ENCODE measurements around the gene SOS2. TPM values are rescaled to one million over a fixed set of nuclear protein-coding genes. Genes with fewer than 3 reads are reported as not detected.

Gene SOS2
- total and polyA plus RNA-seq, 10 of the 15 experiments (the other 5 are each of a cell fraction or from before 2014, with no cell fraction given): 2.1 to 16.8 (median 8.4) TPM

DNA sequence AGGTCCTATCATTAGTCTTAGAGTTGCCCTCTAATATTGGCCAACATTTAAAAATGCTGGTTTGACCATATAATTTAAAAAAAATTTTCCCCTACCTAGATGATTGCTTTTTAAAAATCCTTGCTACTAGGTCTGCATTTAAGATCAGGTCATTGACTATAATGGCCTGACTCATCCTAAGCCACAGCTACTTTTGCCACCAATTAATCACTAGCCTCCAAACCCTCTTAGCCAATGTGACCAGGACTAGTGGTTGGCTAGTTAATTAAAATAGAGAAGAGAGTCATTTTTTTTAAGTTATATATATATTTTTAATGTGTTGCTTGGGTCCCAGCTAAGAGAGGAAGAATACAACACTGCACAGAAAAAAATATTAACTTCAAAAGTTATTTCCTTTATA lies 57.5 kb downstream of the SOS2 start:
- H3K27ac ChIP-seq (ENCODE audit: control insufficient read depth, insufficient read depth): no peak overlapping the region
- no peaks in the 10 kb centered on the region for H3K4me1 ChIP-seq (ENCODE audit: control insufficient read depth, insufficient read depth, low read length)
- TF ChIP-seq, protein P1, sequence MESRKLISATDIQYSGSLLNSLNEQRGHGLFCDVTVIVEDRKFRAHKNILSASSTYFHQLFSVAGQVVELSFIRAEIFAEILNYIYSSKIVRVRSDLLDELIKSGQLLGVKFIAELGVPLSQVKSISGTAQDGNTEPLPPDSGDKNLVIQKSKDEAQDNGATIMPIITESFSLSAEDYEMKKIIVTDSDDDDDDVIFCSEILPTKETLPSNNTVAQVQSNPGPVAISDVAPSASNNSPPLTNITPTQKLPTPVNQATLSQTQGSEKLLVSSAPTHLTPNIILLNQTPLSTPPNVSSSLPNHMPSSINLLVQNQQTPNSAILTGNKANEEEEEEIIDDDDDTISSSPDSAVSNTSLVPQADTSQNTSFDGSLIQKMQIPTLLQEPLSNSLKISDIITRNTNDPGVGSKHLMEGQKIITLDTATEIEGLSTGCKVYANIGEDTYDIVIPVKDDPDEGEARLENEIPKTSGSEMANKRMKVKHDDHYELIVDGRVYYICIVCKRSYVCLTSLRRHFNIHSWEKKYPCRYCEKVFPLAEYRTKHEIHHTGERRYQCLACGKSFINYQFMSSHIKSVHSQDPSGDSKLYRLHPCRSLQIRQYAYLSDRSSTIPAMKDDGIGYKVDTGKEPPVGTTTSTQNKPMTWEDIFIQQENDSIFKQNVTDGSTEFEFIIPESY (IDR thresholded peaks at IDR 0.05): no peak
- no peak for TF ChIP-seq GABPA (IDR thresholded peaks at IDR 0.05; ENCODE audit: low read depth)
- no peak for TF ChIP-seq RAD51 (IDR thresholded peaks at IDR 0.05)
- TF ChIP-seq TCF3 (IDR thresholded peaks at IDR 0.05; ENCODE audit: borderline replicate concordance, insufficient read depth, low read depth, low read length): no peak
- TF ChIP-seq KDM1A (IDR thresholded peaks at IDR 0.05; ENCODE audit: borderline replicate concordance): no peak
- TF ChIP-seq NFXL1 (IDR thresholded peaks at IDR 0.05; ENCODE audit: borderline replicate concordance): no peak
- no peak for TF ChIP-seq CBFB (IDR thresholded peaks at IDR 0.05; ENCODE audit: low read depth)
- TF ChIP-seq MYB (IDR thresholded peaks at IDR 0.05; ENCODE audit: borderline replicate concordance, low read depth, low read length): no peak
- no peak for TF ChIP-seq BRCA1 (IDR thresholded peaks at IDR 0.05; ENCODE audit: low read depth, low read length)
- TF ChIP-seq, protein P2, sequence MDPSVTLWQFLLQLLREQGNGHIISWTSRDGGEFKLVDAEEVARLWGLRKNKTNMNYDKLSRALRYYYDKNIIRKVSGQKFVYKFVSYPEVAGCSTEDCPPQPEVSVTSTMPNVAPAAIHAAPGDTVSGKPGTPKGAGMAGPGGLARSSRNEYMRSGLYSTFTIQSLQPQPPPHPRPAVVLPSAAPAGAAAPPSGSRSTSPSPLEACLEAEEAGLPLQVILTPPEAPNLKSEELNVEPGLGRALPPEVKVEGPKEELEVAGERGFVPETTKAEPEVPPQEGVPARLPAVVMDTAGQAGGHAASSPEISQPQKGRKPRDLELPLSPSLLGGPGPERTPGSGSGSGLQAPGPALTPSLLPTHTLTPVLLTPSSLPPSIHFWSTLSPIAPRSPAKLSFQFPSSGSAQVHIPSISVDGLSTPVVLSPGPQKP (IDR thresholded peaks at IDR 0.05; ENCODE audit: low read depth, low read length): no peak
- TF ChIP-seq HDAC2 (IDR thresholded peaks at IDR 0.05): no peak
- no peak for TF ChIP-seq NFYB (IDR thresholded peaks at IDR 0.05; ENCODE audit: insufficient read depth, low read depth, low read length)
- no peak for TF ChIP-seq SMARCA5 (IDR thresholded peaks at IDR 0.05)
- no peaks in the 10 kb centered on the region for H3K79me2 ChIP-seq (ENCODE audit: control insufficient read depth, insufficient read depth, low read length)
- no peak overlapping the region for H3K9ac ChIP-seq (ENCODE audit: control insufficient read depth, insufficient read depth, low read length)
- intact Hi-C loops (cut with micrococcal nuclease; ENCODE audit: unreplicated experiment): no loop called here
- H4K20me1 ChIP-seq (ENCODE audit: control insufficient read depth, insufficient read depth): no peaks in the 10 kb centered on the region
- POLR2A ChIA-PET: no interaction called here
- BruUV-seq (replicated peaks): no TSS peak
- RAD21 ChIA-PET (ENCODE audit: unreplicated experiment): no interaction called here
- no peaks in the 10 kb centered on the region for H3K27me3 ChIP-seq (replicated peaks in 1 of 2; ENCODE audit: control insufficient read depth in 2 of 2, insufficient read depth in 2 of 2, low read length in 1 of 2)
- H2AFZ ChIP-seq (ENCODE audit: control insufficient read depth, low read depth, low read length): no peak overlapping the region
- peaks cover 0 to 1% of the 10 kb centered on the region in 2 experiments; a peak in 2 of 4 replicates for H3K36me3 ChIP-seq (ENCODE audit: control insufficient read depth in 2 of 2, insufficient read depth in 2 of 2, low read length in 1 of 2)
- H3K4me2 ChIP-seq (ENCODE audit: control insufficient read depth, insufficient read depth): no peak overlapping the region
- SMC1A ChIA-PET (ENCODE audit: uncharacterized antibody, unreplicated experiment): interaction anchor here (1.3 kb wide), 1 partner anchor 11 kb away, joined by 5 read pairs; no protein-coding TSS in a partner anchor
- CTCF ChIA-PET: no interaction called here
- in situ Hi-C loops (cut with MboI): no loop called here
- no peak for FAIRE-seq
- no peak overlapping the region for H3K4me3 ChIP-seq
- ATAC-seq: no peak
- no peak for DNase-seq (ENCODE audit: low read depth, low spot score)
- H3K9me3 ChIP-seq (replicated peaks; ENCODE audit: control insufficient read depth, insufficient read depth, low read length): no peaks in the 10 kb centered on the region
